ENCODE measurements around the gene BNIP3. TPM values are rescaled to one million over a fixed set of nuclear protein-coding genes. Genes with fewer than 3 reads are reported as not detected.

BNIP3 gene
- total RNA-seq, 1 donor from 2014 or later, result 29.9 TPM

DNA sequence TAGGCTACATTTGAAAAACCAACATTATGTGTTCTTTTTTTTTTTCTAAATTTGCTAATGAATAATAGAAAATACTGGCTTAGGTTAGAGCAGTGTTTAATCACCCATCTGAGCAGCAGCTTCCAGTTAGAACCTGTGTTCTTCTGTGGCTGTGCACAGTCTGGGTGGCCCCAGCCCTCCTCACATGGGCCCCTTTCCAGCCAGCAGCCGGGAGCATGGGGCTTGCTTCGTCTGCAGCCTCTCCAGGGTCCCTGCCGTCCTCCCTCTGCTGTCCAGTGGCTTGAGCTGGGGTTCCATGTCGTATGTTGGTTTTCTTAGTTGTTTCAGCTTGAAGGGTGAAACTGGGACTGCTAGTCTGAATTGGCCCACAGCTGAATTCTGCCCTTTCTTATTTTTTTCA, 37.3 kb downstream of the BNIP3 start:
- no peak overlapping the region for H3K27ac Mint-ChIP-seq (ENCODE audit: unreplicated experiment)
- peaks cover 48% of the 10 kb centered on the region for H3K36me3 Mint-ChIP-seq (ENCODE audit: low read depth, unreplicated experiment)
- H3K4me1 Mint-ChIP-seq (ENCODE audit: unreplicated experiment), result peaks cover 11% of the 10 kb centered on the region

DNA sequence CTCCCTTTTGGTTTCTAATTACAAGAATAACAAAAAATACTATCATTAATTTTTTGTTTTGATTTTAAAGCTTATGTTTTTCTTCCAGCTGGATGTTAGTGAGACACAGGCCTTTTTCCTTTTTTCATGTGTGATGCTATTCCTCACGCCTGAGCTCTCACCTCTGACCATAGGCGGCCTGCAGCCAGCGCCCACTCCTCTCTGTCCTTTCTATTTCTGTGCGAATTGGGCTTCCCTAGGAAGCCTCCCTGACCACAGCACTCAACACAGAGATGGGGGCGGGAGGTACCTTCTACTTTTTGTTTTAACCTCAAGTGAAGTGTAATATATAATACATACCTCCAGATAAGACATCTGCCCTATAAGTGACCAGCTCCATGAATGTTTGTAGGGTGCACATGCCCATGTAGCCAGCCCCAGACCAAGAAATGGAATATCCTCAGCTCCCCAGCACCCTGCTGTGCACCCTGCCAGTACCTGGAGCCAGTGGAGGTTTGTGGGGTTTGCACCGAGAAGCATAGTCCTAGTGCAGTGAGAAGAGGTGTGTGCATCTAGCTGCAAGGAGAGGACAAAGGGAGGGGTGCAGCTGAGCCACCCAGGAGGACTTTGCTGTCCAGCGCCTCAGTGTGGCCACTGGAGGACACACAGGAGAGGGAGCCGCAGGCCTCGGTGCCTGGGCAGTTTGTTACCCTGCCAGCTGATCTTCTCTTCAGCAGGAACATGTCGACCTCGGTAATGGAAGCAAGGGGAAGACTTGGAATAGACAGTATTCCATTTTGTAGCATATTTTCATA, 38.5 kb downstream of the BNIP3 start:
- peak; percentile 21 for TF ChIP-seq CTCF (IDR thresholded peaks at IDR 0.05; ENCODE audit: unreplicated experiment)
- DNase-seq (ENCODE audit: low spot score), result peak; percentile 53
- H3K36me3 Mint-ChIP-seq (ENCODE audit: low read depth, unreplicated experiment), result peaks cover 51% of the 10 kb centered on the region
- no peak overlapping the region for H3K4me3 Mint-ChIP-seq (ENCODE audit: unreplicated experiment)
- no peak overlapping the region for H3K27ac Mint-ChIP-seq (ENCODE audit: unreplicated experiment)
- H3K27me3 Mint-ChIP-seq (ENCODE audit: unreplicated experiment), result peaks cover 5% of the 10 kb centered on the region
- H3K4me1 Mint-ChIP-seq (ENCODE audit: unreplicated experiment), result peaks cover 11% of the 10 kb centered on the region
- no peaks in the 10 kb centered on the region for H3K9me3 Mint-ChIP-seq (ENCODE audit: unreplicated experiment)

More for the DNA sequence above, 37.3 kb downstream of the BNIP3 start:
- Mint-ChIP-seq H3K9me3 (ENCODE audit: unreplicated experiment) (no peaks in the 10 kb centered on the region), H3K4me3 (ENCODE audit: unreplicated experiment) (no peak overlapping the region), H3K27me3 (ENCODE audit: unreplicated experiment) (peaks cover 5% of the 10 kb centered on the region)
- no peak for DNase-seq (ENCODE audit: low spot score)
- no peak for TF ChIP-seq CTCF (IDR thresholded peaks at IDR 0.05; ENCODE audit: unreplicated experiment)

DNA sequence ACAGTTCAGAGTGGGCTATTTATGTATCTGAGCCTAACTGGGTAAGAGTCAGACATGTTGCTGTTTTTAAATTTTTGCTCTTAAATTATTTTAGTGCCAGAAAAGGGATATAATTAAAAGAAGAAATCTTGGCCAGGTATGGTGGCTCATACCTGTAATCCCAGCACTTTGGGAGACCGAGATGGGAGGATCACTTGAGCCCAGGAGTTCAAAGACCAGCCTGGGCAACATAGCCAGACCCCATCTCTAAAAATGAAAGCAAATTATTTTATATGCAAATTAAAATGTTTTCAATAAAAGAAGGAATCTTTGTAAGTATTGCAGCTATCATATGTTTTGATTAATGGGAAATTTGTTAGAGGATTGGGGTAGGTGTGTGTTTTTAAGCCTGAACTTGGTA, 39.3 kb downstream of the BNIP3 start:
- no peak for TF ChIP-seq CTCF (IDR thresholded peaks at IDR 0.05; ENCODE audit: unreplicated experiment)

DNA sequence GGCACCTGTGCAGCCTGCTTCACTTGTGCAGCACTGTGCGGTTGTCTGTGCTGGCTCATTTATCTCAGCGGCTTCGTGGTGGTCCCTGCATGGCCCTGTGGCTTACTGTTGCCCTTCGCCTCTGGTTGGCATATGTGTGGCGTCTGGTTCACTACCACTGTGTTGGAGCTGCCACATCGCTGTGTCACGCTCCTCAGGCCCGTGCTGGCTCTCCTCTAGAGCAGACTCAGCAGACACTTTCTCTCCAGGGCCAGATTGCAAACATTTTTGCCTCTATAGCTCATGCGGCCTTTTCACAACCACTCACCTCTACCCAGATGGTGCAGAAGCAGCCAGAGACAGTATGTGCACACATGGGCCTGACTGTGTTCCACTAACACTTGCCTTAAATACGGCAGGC, 43.0 kb downstream of the BNIP3 start:
- H3K27me3 Mint-ChIP-seq (ENCODE audit: unreplicated experiment), result no peaks in the 10 kb centered on the region
- no peak for TF ChIP-seq CTCF (IDR thresholded peaks at IDR 0.05; ENCODE audit: unreplicated experiment)
- H3K9me3 Mint-ChIP-seq (ENCODE audit: unreplicated experiment), result no peaks in the 10 kb centered on the region
- DNase-seq (ENCODE audit: low spot score), result no peak
- H3K36me3 Mint-ChIP-seq (ENCODE audit: low read depth, unreplicated experiment), result peaks cover 32% of the 10 kb centered on the region
- H3K27ac Mint-ChIP-seq (ENCODE audit: unreplicated experiment), result no peak overlapping the region
- H3K4me1 Mint-ChIP-seq (ENCODE audit: unreplicated experiment), result peaks cover 25% of the 10 kb centered on the region
- H3K4me3 Mint-ChIP-seq (ENCODE audit: unreplicated experiment), result no peak overlapping the region

More for the DNA sequence above, 39.3 kb downstream of the BNIP3 start:
- Mint-ChIP-seq H3K9me3 (ENCODE audit: unreplicated experiment) (no peaks in the 10 kb centered on the region), H3K27ac (ENCODE audit: unreplicated experiment) (no peak overlapping the region), H3K4me1 (ENCODE audit: unreplicated experiment) (peaks cover 6% of the 10 kb centered on the region), H3K27me3 (ENCODE audit: unreplicated experiment) (peaks cover 1% of the 10 kb centered on the region), H3K4me3 (ENCODE audit: unreplicated experiment) (no peak overlapping the region), H3K36me3 (ENCODE audit: low read depth, unreplicated experiment) (peaks cover 49% of the 10 kb centered on the region)
- DNase-seq (ENCODE audit: low spot score), result no peak

GRCh38 chr10:131937836-131938235, 43.9 kb downstream of the BNIP3 start:
- Mint-ChIP-seq H3K4me3 (ENCODE audit: unreplicated experiment) (no peak overlapping the region), H3K27me3 (ENCODE audit: unreplicated experiment) (no peaks in the 10 kb centered on the region), H3K9me3 (ENCODE audit: unreplicated experiment) (no peaks in the 10 kb centered on the region), H3K4me1 (ENCODE audit: unreplicated experiment) (peaks cover 25% of the 10 kb centered on the region), H3K36me3 (ENCODE audit: low read depth, unreplicated experiment) (peaks cover 26% of the 10 kb centered on the region), H3K27ac (ENCODE audit: unreplicated experiment) (no peak overlapping the region)
- TF ChIP-seq CTCF (IDR thresholded peaks at IDR 0.05; ENCODE audit: unreplicated experiment), result no peak
- no peak for DNase-seq (ENCODE audit: low spot score)
